ENCODE results near the gene HAUS5. TPM values are rescaled to one million over a fixed set of nuclear protein-coding genes. Genes with fewer than 3 reads are reported as not detected.

Gene HAUS5
- total RNA-seq, 2 experiments from 2014 or later: 28.4 to 29.9 TPM

- no peaks in the 10 kb centered on the region for H3K27me3 ChIP-seq (ENCODE audit: control insufficient read depth in 1 of 2, insufficient read depth in 2 of 2, low read length in 2 of 2)
- H3K4me3 Mint-ChIP-seq: no peak overlapping the region
- POLR2A ChIA-PET: interaction anchor here (1.2 kb wide), 1 partner anchor 9 kb away, joined by 4 read pairs; the partner anchor contains the start of gene HAUS5
- H3K4me1 Mint-ChIP-seq (ENCODE audit: low read depth): peaks cover 4% of the 10 kb centered on the region
- no peaks in the 10 kb centered on the region for H3K27me3 Mint-ChIP-seq
- ATAC-seq (ENCODE audit: poor library complexity) (no peak), DNase-seq (no peak)
- H3K27ac ChIP-seq (ENCODE audit: low read depth in 1 of 2, low read length in 2 of 2): no peak overlapping the region
- H3K36me3 ChIP-seq (ENCODE audit: insufficient read depth, low read length): peaks cover 27% of the 10 kb centered on the region
- CTCF ChIA-PET: no interaction called here
- no peak overlapping the region for H3K4me3 ChIP-seq (ENCODE audit: low read length)
- intact Hi-C loops (cut with DNase I, micrococcal nuclease): no loop called here
- no peaks in the 10 kb centered on the region for H3K9me3 ChIP-seq (ENCODE audit: control insufficient read depth in 1 of 2, insufficient read depth in 1 of 2, low read length in 2 of 2)
- H3K36me3 Mint-ChIP-seq (ENCODE audit: low read depth): peaks cover 16% of the 10 kb centered on the region
- TF ChIP-seq CTCF (IDR thresholded peaks at IDR 0.05): no peak
- no peak overlapping the region for H3K27ac Mint-ChIP-seq
- no peaks in the 10 kb centered on the region for H3K4me1 ChIP-seq (ENCODE audit: insufficient read depth, low read length)
- H3K9me3 Mint-ChIP-seq: no peaks in the 10 kb centered on the region
Measured at GRCh38 chr19:35621708-35622107, 9.2 kb downstream of the HAUS5 start.

- peaks cover 14% of the 10 kb centered on the region for H3K36me3 Mint-ChIP-seq (ENCODE audit: low read depth)
- ChIA-PET CTCF (no interaction called here), POLR2A (no interaction called here)
- no peaks in the 10 kb centered on the region for H3K9me3 Mint-ChIP-seq
- H3K9me3 ChIP-seq (ENCODE audit: control insufficient read depth in 1 of 2, insufficient read depth in 1 of 2, low read length in 2 of 2): no peaks in the 10 kb centered on the region
- peaks cover 4% of the 10 kb centered on the region for H3K4me1 Mint-ChIP-seq (ENCODE audit: low read depth)
- H3K4me1 ChIP-seq (ENCODE audit: insufficient read depth, low read length): peaks cover 2% of the 10 kb centered on the region
- no peaks in the 10 kb centered on the region for H3K27me3 Mint-ChIP-seq
- no peak overlapping the region for H3K27ac ChIP-seq (ENCODE audit: low read depth in 1 of 2, low read length in 2 of 2)
- intact Hi-C loops (cut with DNase I, micrococcal nuclease): no loop called here
- H3K27me3 ChIP-seq (ENCODE audit: control insufficient read depth in 1 of 2, insufficient read depth in 2 of 2, low read length in 2 of 2): no peaks in the 10 kb centered on the region
- DNase-seq (no peak), ATAC-seq (ENCODE audit: poor library complexity) (no peak)
- H3K27ac Mint-ChIP-seq: peak overlapping the region; percentile 5
- no peak for TF ChIP-seq CTCF (IDR thresholded peaks at IDR 0.05)
- H3K4me3 ChIP-seq (ENCODE audit: low read length): no peak overlapping the region
- peaks cover 19% of the 10 kb centered on the region for H3K36me3 ChIP-seq (ENCODE audit: insufficient read depth, low read length)
- no peak overlapping the region for H3K4me3 Mint-ChIP-seq
Measured at GRCh38 chr19:35622750-35623149, 10.2 kb downstream of the HAUS5 start.

GRCh38 chr19:35623327-35624010 lies 10.9 kb downstream of the HAUS5 start:
- POLR2A ChIA-PET: no interaction called here
- H3K36me3 Mint-ChIP-seq (ENCODE audit: low read depth): peaks cover 14% of the 10 kb centered on the region
- Histone ChIP-seq H3K36me3 (ENCODE audit: insufficient read depth, low read length) (peaks cover 16% of the 10 kb centered on the region), H3K9me3 (ENCODE audit: control insufficient read depth in 1 of 2, insufficient read depth in 1 of 2, low read length in 2 of 2) (no peaks in the 10 kb centered on the region), H3K4me1 (ENCODE audit: insufficient read depth, low read length) (peaks cover 9% of the 10 kb centered on the region), H3K4me3 (ENCODE audit: low read length) (no peak overlapping the region), H3K27me3 (ENCODE audit: control insufficient read depth in 1 of 2, insufficient read depth in 2 of 2, low read length in 2 of 2) (no peaks in the 10 kb centered on the region), H3K27ac (ENCODE audit: low read depth in 1 of 2, low read length in 2 of 2) (no peak overlapping the region)
- intact Hi-C loops (cut with DNase I, micrococcal nuclease): no loop called here
- ATAC-seq (ENCODE audit: poor library complexity) (no peak), DNase-seq (no peak)
- TF ChIP-seq CTCF (IDR thresholded peaks at IDR 0.05): no peak
- no peaks in the 10 kb centered on the region for H3K9me3 Mint-ChIP-seq
- no peaks in the 10 kb centered on the region for H3K27me3 Mint-ChIP-seq
- peaks cover 9% of the 10 kb centered on the region for H3K4me1 Mint-ChIP-seq (ENCODE audit: low read depth)
- peak overlapping the region; percentile 5 for H3K27ac Mint-ChIP-seq
- no peak overlapping the region for H3K4me3 Mint-ChIP-seq
- CTCF ChIA-PET: no interaction called here
